SK-N-SH (cell line): ENCODE data around the gene KEL.

ENCODE experiments used
- CTCF ChIP-seq: fragments of 200-600 bp; sonication (generic); IDR thresholded peaks from 2 replicates; pipeline ENCODE4 v1.6.1; 2017; ENCODE audit warnings: antibody characterized with exemption, mild to moderate bottlenecking, moderate library complexity
- GATA2 ChIP-seq: sonication (generic); formaldehyde crosslinking; IDR thresholded peaks from 2 replicates; pipeline ENCODE4 v1.5.0; 2020; ENCODE audit warnings: mild to moderate bottlenecking, missing genetic modification reagents
- JUND ChIP-seq: IDR thresholded peaks from 2 replicates; pipeline ENCODE4 v1.4.0; 2012
- MEF2A ChIP-seq: IDR thresholded peaks from 2 replicates; pipeline ENCODE4 v1.4.0; 2012; ENCODE audit warnings: low read depth, borderline replicate concordance
- PBX3 ChIP-seq: IDR thresholded peaks from 2 replicates; pipeline ENCODE4; 2012
- POLR2AphosphoS5 ChIP-seq: IDR thresholded peaks from 2 replicates; pipeline ENCODE4 v1.6.1; 2012; ENCODE audit warnings: low read depth, low read length
- YY1 ChIP-seq: IDR thresholded peaks from 2 replicates; pipeline ENCODE4 v1.4.0; 2012; ENCODE audit warnings: low read depth, mild to moderate bottlenecking
- ZBTB33 ChIP-seq: IDR thresholded peaks from 2 replicates; pipeline ENCODE4 v1.4.0; 2012; ENCODE audit warnings: low read depth, borderline replicate concordance

GRCh38 chr7:142961973-142962926, at the start of gene KEL:
- TF ChIP-seq JUND: no peak
- TF ChIP-seq POLR2AphosphoS5: no peak
- TF ChIP-seq CTCF: no peak
- no peak for TF ChIP-seq PBX3
- no peak for TF ChIP-seq GATA2
- TF ChIP-seq ZBTB33: no peak
- no peak for TF ChIP-seq YY1
- no peak for TF ChIP-seq MEF2A
